NCI-H446 treated with DMSO at 0.1 percent for 48 hours (cell line): ENCODE measurements around the gene SHROOM3.
"Not testable (repeated sequence)": the region's sequence is repeated elsewhere in the genome, so short reads cannot be mapped to it uniquely, and the experiment has no call there.

ENCODE experiments used
- DNase-seq: peaks from one replicate; lab custom pipeline; 2025; lab: John Stamatoyannopoulos, UW

SHROOM3 gene

DNA sequence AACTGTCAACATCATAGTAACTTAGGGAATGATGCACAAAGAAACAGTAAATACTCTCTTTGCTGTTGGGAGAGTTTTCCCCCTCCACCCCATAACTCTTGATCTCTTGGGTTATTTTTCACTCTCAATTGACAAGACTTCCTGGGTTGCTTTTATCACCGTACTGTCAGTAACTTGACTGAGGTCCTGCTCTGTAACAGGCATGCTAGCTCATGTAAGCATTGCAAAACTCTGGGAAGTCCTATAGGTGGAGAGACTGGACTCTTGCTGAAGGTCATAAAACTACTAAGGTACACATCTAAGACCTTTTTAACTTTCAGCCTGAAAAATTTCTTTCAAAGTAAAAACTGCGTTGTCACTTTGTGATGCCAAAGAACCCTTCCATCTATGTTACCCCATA lies 10.9 kb downstream of the SHROOM3 start:
- DNase-seq = no peak

DNA sequence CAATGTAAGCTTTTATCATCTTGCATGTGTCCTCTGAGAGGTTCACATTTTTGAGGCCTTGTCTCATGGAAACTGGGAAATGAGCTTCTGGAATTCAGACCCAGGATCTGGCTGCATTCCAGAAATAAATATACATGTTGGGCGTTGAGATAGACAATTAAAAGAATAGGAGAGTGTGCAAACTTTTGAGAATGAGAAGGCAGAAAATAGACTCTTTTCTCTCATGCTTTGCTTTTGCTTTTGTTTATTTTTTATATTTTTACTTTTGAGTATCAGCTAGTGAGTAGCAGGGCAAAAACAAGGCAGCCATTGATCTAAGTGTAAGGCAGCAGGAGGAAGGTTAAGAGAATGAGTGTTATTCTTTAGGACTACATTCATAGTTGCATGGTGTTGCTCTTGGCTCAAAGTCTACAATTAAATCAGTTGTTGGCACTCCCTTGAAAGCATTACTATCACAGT lies 12.4 kb downstream of the SHROOM3 start:
- DNase-seq = no peak

DNA sequence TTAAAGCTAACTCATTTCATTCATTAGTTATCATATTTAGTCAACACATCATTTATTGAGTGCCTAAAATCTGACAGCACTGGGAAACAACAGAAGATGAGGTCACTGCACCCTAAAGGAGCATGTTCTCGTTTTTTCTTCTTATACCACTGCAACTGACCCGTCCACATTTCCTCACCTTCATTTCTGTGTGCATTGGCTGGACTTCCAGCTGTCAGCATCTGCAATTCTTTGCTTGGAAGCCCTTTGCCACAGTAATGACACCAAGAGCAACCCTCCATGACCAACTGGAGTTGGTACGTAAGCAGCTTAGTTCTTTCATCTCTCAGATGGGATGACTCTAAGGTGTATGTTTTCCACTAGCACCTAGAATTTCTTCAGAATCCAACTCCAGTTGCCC lies 13.2 kb downstream of the SHROOM3 start:
- no peak for DNase-seq

GRCh38 chr4:76449362-76449767 lies 14.3 kb downstream of the SHROOM3 start:
- DNase-seq = no peak

GRCh38 chr4:76449833-76450232 lies 14.8 kb downstream of the SHROOM3 start:
- DNase-seq = no peak

DNA sequence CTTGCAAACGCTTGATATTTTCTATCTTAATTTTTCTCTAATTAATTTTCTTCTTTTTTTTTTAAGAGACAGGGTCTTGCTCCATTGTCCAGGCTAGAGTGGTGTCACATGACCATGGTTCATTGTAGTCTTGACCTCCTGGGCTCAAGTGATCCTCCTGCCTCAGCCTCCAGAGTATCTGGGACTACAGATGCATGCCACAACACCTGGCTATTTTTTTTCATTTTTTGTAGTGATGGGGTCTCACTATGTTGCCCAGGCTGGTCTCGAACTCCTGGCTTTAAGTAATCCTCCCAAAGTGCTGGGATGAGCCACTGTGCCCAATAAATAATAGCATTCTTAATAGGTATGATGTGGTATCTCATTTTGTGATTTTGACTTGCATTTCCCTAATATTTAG lies 18.2 kb downstream of the SHROOM3 start:
- no peak for DNase-seq

DNA sequence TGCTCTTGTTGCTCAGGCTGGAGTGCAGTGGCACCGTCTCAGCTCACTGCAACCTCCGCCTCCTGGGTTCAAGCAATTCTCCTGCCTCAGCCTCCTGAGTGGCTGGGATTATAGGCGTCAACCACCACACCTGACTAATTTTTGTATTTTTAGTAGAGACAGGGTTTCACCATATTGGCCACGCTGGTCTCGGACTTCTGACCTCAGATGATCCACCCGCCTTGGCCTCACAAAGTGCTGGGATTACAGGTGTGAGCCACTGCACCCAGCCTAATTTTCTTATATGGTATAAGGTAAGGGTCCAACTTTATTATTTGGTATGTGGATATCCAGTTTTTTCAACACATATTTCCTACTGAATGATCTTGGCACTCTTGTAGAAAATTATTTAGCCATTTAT lies 19.0 kb downstream of the SHROOM3 start:
- DNase-seq = not testable (repeated sequence)

GRCh38 chr4:76457885-76458284 lies 22.9 kb downstream of the SHROOM3 start:
- DNase-seq = no peak

DNA sequence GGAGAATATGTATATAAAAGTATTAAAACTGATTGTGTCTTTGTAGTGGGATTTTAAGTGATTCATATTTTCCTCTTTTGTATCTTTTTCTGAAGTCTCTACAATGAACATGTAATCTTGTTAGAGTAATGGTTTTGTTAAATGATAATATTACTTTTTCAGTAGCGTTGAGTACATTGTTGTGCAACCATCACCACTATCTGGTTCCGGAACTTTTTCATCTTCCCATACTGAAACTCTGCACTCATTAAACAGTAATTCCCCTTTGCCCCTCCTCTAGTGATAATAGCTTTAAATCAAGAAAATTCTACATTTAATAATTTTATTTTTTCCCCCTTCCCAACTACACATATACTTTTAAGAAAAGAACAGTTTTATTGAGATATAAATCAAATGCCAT lies 23.3 kb downstream of the SHROOM3 start:
- no peak for DNase-seq

GRCh38 chr4:76458825-76459224 lies 23.8 kb downstream of the SHROOM3 start:
- DNase-seq = no peak

GRCh38 chr4:76459291-76459723 lies 24.3 kb downstream of the SHROOM3 start:
- DNase-seq = no peak

DNA sequence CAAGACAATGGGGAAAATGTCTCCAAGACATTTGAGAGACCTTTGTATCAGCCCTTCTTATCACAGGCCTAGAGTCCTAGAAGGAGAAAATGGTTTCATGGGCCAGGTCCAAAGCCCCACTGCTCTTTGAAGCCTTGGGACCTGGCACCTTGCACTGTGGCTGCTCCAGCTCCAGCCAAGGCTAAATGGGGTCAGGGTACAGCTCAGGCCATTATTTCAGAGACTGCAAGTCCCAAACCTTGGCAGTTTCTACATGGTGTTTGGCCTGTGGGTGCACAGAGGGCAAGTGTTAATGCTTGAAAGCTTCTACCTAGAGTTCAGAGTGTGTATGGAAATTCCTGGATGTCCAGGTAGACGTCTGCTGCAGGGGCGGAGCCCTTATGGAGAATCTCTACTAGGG lies 28.5 kb downstream of the SHROOM3 start:
- no peak for DNase-seq

DNA sequence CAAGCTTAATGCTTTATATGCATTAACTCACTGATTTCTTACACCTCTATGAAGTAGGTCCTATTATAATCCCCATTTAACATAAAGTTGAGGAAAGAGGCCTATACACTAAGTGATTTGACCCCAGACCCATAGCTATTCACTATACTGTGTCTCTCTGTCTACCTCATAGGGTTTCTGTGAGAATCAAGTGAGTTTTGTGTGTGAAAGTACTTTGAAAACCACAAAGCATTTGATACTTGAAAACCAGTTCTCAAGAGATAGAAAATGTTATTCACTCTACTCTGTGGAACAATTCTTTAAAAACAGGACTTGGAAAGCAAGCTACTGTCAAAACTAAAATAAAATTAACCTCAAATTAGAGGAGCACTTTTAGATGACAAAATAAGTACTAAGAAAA lies 35.0 kb downstream of the SHROOM3 start:
- DNase-seq = no peak

DNA sequence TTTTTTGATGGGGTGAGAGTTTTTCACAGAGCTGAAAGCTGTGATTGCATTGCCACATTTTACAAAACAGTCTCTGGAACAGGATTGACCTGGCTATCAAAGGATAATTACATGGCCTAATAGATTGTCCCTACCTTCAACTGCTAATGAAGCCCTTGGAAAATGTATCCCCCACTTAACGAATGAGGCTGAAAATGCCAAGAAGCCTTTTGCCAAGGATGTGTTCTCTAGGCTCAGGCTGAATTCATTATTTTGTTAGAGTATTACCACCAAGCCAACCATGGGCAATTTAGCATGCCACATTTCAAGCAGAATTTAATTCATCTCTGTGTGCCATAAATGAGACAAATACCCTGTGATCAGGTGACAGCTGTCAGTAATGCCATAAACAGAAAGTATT lies 35.5 kb downstream of the SHROOM3 start:
- DNase-seq = no peak

DNA sequence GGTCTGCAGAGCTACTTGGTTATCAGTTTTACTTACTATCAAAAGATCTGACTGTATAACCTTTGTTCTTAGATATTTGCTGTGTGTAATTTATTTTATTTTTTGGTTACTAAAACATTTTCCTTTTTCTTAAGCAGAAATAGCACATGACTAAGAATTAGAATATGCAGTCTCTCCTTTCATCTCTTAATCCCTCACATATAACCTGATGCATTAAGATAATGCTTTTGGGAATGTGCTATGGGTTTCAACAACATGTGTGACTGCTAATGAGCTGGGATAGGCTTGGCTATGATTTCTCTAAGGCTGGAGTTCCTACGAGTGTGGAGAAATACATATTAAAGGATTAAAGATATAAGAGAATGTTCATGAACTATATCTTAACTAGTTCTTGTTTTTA lies 41.5 kb downstream of the SHROOM3 start:
- DNase-seq = no peak

- DNase-seq = no peak
Observed at GRCh38 chr4:76484654-76485053, 49.6 kb downstream of the SHROOM3 start.

- no peak for DNase-seq
Observed at GRCh38 chr4:76485450-76485849, 50.4 kb downstream of the SHROOM3 start.

DNA sequence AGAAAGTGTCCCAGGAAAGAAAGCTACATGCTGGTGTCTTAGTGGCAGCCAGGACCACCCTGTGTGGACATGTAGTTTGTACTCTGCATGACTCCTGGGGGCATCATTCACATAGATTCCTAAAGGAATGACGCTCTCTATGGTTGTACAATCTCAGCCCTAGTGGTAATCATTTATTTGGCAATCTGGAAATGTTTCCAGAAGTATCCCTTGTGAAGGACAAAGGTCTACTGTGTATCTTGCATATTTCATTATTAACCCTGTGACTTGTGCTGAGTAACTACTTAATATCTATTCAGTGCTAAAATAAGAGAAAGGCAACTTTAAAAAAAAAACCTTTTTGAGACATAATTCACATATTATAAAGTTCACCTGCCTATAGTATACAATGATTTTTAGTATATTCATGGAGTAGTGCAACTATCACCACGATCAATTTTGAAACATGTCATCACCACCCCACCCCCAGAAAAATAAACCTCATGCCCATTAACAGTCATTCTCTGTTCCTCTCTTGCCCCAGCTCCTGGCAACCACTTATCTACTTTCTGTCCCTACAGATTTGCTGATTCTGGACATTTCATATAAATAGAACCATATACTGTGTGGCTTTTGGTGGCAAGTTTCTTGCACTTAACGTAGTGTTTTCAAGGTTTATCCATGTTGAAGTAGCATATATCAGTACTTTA lies 51.7 kb downstream of the SHROOM3 start:
- no peak for DNase-seq

GRCh38 chr4:76487621-76488020 lies 52.6 kb downstream of the SHROOM3 start:
- DNase-seq = no peak

DNA sequence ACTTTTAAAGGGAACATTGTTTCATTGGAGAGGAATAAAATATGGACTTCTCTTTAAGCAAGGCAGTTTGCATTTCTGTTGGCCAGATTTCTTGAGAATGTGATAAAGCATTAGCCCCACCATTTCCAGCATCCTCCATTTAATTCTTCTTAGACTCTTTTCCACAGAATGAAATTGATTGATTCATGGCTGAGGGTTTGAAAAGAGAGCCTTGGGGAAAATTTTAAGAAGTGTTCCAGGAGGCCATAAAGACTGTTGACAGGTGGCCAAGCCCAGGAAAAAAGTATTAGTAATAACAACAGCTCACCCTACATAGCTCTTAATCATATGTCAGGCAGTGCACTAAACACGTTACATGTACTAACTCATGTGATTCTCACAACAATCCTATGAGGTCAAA lies 53.4 kb downstream of the SHROOM3 start:
- no peak for DNase-seq

GRCh38 chr4:76488888-76489685 lies 54.1 kb downstream of the SHROOM3 start:
- no peak for DNase-seq

DNA sequence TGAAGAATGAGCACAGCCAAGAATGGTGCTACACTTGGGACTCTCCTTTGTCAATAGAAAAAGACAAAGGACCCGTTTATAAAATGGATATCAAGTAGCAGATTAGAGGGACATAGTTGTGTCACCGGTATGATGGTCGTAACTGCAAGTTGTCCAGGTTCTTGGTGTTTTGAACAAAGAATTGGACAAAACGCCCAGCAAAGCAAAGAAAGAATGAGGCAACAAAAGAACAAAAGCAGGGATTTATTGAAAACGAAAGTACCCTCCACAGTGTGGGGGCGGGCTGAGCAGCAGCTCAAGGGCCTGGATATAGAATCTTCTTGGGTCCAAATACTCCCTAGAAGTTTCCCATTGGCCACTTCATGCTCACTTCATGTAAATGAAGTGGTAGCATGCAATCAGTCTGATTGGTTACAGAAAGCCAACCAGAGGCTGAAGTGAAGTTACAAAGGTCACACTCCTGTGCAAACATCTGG lies 54.7 kb downstream of the SHROOM3 start:
- no peak for DNase-seq

GRCh38 chr4:76492055-76492454 lies 57.0 kb downstream of the SHROOM3 start:
- no peak for DNase-seq
